Measurements from ENCODE around the gene CTNNA3.

The CTNNA3 gene

DNA sequence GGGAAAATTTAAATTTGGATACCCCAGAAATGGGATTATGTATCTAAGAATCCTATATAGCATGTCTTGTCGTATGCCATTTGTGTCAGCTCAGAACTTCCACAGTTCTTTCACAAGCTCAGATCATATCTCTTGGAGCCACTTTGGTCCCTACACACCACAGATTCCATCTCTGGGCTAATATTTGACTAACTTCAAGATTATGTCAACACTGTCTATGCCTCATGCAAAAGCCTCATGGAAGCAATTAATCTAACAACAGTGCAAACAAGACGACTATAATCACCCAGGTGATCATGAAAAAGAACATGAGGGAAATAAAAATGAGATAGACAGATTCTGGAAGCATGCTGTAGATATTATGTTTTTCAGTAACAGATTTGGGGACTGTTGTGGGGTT is 581.0 kb downstream of the CTNNA3 start:
- no peaks in the 10 kb centered on the region for H4K20me1 ChIP-seq (ENCODE audit: control insufficient read depth, insufficient read depth, low read depth, low read length)
- H3K79me2 ChIP-seq (ENCODE audit: control insufficient read depth, low read length): no peaks in the 10 kb centered on the region
- no peak overlapping the region for H3K4me3 ChIP-seq (ENCODE audit: low read length)
- H3K9me3 ChIP-seq (ENCODE audit: control insufficient read depth, insufficient read depth, low read length): no peaks in the 10 kb centered on the region
- H3K27me3 ChIP-seq (ENCODE audit: control insufficient read depth, low read length): no peaks in the 10 kb centered on the region
- H3K4me2 ChIP-seq (ENCODE audit: low read length): no peak overlapping the region
- no peaks in the 10 kb centered on the region for H3K9me2 ChIP-seq (replicated peaks; ENCODE audit: control insufficient read depth, low read length)
- no peaks in the 10 kb centered on the region for H3K36me3 ChIP-seq (ENCODE audit: control insufficient read depth, low read length)
- no peaks in the 10 kb centered on the region for H3F3A ChIP-seq (ENCODE audit: control insufficient read depth, insufficient read depth)
- no peak for TF ChIP-seq EZH2phosphoT487 (IDR thresholded peaks at IDR 0.05; ENCODE audit: borderline replicate concordance, low read length)
- TF ChIP-seq, protein P1, sequence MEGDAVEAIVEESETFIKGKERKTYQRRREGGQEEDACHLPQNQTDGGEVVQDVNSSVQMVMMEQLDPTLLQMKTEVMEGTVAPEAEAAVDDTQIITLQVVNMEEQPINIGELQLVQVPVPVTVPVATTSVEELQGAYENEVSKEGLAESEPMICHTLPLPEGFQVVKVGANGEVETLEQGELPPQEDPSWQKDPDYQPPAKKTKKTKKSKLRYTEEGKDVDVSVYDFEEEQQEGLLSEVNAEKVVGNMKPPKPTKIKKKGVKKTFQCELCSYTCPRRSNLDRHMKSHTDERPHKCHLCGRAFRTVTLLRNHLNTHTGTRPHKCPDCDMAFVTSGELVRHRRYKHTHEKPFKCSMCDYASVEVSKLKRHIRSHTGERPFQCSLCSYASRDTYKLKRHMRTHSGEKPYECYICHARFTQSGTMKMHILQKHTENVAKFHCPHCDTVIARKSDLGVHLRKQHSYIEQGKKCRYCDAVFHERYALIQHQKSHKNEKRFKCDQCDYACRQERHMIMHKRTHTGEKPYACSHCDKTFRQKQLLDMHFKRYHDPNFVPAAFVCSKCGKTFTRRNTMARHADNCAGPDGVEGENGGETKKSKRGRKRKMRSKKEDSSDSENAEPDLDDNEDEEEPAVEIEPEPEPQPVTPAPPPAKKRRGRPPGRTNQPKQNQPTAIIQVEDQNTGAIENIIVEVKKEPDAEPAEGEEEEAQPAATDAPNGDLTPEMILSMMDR (IDR thresholded peaks at IDR 0.05; ENCODE audit: low read depth, low read length, poor library complexity, severe bottlenecking): no peak
- H3K27ac ChIP-seq (ENCODE audit: low read depth, low read length): no peak overlapping the region
- no peaks in the 10 kb centered on the region for H3K4me1 ChIP-seq (ENCODE audit: control insufficient read depth, low read length)

DNA sequence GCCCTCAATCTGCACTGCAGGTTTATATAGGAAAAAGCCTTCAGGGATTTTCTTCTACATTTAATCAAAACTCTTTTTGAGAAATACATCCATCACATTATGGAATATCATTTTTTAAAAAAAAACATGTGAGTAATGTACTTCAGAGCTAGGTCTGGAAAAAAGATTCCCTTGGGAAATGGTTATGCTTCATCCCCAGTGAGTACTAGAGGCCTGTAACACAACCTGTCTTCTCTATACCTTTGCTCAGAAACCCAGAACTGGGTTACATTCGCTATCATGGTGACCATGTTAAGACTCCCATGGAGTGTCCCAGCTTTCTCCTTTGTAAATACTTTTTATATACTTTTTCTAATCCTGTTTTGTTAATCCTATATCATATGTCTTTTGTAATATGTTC is 583.2 kb downstream of the CTNNA3 start:
- Histone ChIP-seq H3K9me3 (ENCODE audit: control insufficient read depth, insufficient read depth, low read length) (no peaks in the 10 kb centered on the region), H3K4me3 (ENCODE audit: low read length) (no peak overlapping the region), H4K20me1 (ENCODE audit: control insufficient read depth, insufficient read depth, low read depth, low read length) (no peaks in the 10 kb centered on the region), H3K27ac (ENCODE audit: low read depth, low read length) (no peak overlapping the region), H3K4me1 (ENCODE audit: control insufficient read depth, low read length) (no peaks in the 10 kb centered on the region), H3K27me3 (ENCODE audit: control insufficient read depth, low read length) (no peaks in the 10 kb centered on the region), H3K36me3 (ENCODE audit: control insufficient read depth, low read length) (no peaks in the 10 kb centered on the region), H3K9me2 (replicated peaks; ENCODE audit: control insufficient read depth, low read length) (no peaks in the 10 kb centered on the region), H3K4me2 (ENCODE audit: low read length) (no peak overlapping the region), H3K79me2 (ENCODE audit: control insufficient read depth, low read length) (no peaks in the 10 kb centered on the region), H3F3A (ENCODE audit: control insufficient read depth, insufficient read depth) (no peaks in the 10 kb centered on the region)
- no peak for TF ChIP-seq EZH2phosphoT487 (IDR thresholded peaks at IDR 0.05; ENCODE audit: borderline replicate concordance, low read length)
- TF ChIP-seq, protein P1 (IDR thresholded peaks at IDR 0.05; ENCODE audit: low read depth, low read length, poor library complexity, severe bottlenecking): no peak

DNA sequence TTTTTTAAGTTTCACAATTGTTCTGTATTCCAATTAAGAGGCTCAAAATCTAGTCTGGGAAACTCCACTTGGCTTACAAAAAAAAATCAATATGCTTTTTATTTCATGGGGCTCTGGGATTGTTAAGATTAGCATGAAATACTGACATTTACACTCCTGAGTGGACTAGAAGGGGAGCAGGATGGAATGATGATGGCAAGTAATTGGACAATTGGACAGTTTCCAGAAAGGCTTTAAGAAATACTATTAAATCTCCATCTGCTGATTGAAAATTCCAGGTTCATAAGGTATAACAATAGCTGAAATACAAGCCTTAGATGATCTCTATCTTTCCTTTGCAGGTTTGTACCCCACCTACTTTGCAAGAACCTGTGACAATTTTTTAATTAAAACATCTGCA is 585.7 kb downstream of the CTNNA3 start:
- no peak for TF ChIP-seq EZH2phosphoT487 (IDR thresholded peaks at IDR 0.05; ENCODE audit: borderline replicate concordance, low read length)
- TF ChIP-seq, protein P1 (IDR thresholded peaks at IDR 0.05; ENCODE audit: low read depth, low read length, poor library complexity, severe bottlenecking): no peak
- Histone ChIP-seq H3K9me2 (replicated peaks; ENCODE audit: control insufficient read depth, low read length) (no peaks in the 10 kb centered on the region), H3K4me2 (ENCODE audit: low read length) (no peak overlapping the region), H3K27me3 (ENCODE audit: control insufficient read depth, low read length) (no peaks in the 10 kb centered on the region), H3K36me3 (ENCODE audit: control insufficient read depth, low read length) (no peaks in the 10 kb centered on the region), H4K20me1 (ENCODE audit: control insufficient read depth, insufficient read depth, low read depth, low read length) (no peaks in the 10 kb centered on the region), H3F3A (ENCODE audit: control insufficient read depth, insufficient read depth) (no peaks in the 10 kb centered on the region), H3K9me3 (ENCODE audit: control insufficient read depth, insufficient read depth, low read length) (no peaks in the 10 kb centered on the region), H3K27ac (ENCODE audit: low read depth, low read length) (no peak overlapping the region), H3K4me3 (ENCODE audit: low read length) (no peak overlapping the region), H3K79me2 (ENCODE audit: control insufficient read depth, low read length) (no peaks in the 10 kb centered on the region), H3K4me1 (ENCODE audit: control insufficient read depth, low read length) (no peaks in the 10 kb centered on the region)

DNA sequence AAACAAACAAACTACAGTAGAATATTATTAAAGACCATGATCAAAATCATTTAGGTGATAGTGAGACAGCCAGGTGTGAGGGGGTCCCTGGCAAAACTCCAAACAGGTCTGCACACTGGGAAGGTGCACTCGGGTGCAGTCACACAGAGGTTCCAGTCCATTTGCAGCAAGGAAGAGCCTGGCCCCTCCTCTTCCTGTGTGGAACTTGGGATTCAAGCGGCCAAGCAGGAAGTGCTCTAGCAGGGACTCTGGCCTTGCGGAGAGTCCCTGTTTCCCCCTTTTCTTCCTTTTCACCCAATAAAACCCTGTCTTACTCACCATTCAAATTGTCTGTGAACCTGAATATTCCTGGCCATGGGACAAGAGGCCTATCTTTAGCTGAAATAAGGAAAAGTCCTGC is 588.3 kb downstream of the CTNNA3 start:
- Histone ChIP-seq H3K27ac (ENCODE audit: low read depth, low read length) (no peak overlapping the region), H3K4me1 (ENCODE audit: control insufficient read depth, low read length) (no peaks in the 10 kb centered on the region), H3K4me3 (ENCODE audit: low read length) (no peak overlapping the region), H3K9me3 (ENCODE audit: control insufficient read depth, insufficient read depth, low read length) (no peaks in the 10 kb centered on the region), H4K20me1 (ENCODE audit: control insufficient read depth, insufficient read depth, low read depth, low read length) (no peaks in the 10 kb centered on the region), H3F3A (ENCODE audit: control insufficient read depth, insufficient read depth) (no peaks in the 10 kb centered on the region), H3K27me3 (ENCODE audit: control insufficient read depth, low read length) (no peaks in the 10 kb centered on the region), H3K36me3 (ENCODE audit: control insufficient read depth, low read length) (no peaks in the 10 kb centered on the region), H3K4me2 (ENCODE audit: low read length) (no peak overlapping the region), H3K79me2 (ENCODE audit: control insufficient read depth, low read length) (no peaks in the 10 kb centered on the region), H3K9me2 (replicated peaks; ENCODE audit: control insufficient read depth, low read length) (no peaks in the 10 kb centered on the region)
- TF ChIP-seq EZH2phosphoT487 (IDR thresholded peaks at IDR 0.05; ENCODE audit: borderline replicate concordance, low read length): no peak
- TF ChIP-seq, protein P1 (IDR thresholded peaks at IDR 0.05; ENCODE audit: low read depth, low read length, poor library complexity, severe bottlenecking): no peak

Data from DOHH2 (cell line).